ENCODE measurements around the gene TANGO2.
A peak's percentile ranks its signal among the peaks of the same experiment; 100 is the strongest.

The TANGO2 gene

GRCh38 chr22:20020533-20021195, at the start of gene TANGO2:
TANGO2 (plus strand) TSS chr22:20021110; CDS start chr22:20036799, 15,689 bp downstream.
- DNase-seq (ENCODE audit: low read depth), result peak; percentile 77

DNA sequence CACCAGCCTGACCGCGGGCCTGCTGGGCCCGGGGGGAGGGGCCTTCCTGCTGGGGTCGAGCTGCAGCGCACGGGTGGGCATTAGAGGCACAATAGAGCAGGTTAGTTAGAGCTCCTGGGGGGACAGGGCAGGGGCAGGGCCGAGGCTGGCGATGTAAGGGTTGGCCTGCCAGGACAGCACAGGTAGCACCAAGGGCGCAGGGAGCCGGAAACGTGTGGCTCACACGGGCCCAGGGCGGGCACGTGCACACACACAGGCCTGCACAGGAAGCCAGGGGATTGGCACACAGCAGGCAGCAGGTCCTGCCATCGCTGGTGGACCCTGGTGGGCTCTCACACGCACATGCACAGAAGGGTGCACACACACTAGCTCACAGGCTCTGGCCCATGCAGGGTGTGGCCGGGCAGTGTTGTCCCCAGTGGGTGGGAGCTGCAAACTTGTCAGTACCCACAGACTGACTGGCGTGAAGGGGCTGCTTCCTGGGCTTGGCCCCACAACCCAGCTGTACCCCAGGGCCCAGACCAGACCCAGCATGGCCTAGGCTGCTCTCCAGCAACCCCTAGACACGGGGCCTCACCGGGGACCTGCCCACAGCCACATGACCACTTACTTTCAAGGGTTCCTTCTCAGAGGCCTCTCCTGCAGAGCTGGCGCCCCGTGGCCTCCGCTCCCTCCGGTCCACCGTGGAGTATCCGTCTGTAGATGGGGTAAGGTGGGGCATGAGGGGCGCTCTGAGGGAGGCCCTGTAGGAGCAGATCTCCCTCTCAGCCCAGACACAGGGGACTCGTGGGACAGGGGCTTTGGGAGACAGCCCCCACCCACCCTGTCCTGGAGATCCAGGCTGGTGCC, 49.4 kb upstream of the TANGO2 start:
- no peak for DNase-seq (ENCODE audit: low read depth)

GRCh38 chr22:19972251-19972650, 48.7 kb upstream of the TANGO2 start:
- no peak for DNase-seq (ENCODE audit: low read depth)

GRCh38 chr22:19972652-19973550, 48.0 kb upstream of the TANGO2 start:
- no peak for DNase-seq (ENCODE audit: low read depth)

DNA sequence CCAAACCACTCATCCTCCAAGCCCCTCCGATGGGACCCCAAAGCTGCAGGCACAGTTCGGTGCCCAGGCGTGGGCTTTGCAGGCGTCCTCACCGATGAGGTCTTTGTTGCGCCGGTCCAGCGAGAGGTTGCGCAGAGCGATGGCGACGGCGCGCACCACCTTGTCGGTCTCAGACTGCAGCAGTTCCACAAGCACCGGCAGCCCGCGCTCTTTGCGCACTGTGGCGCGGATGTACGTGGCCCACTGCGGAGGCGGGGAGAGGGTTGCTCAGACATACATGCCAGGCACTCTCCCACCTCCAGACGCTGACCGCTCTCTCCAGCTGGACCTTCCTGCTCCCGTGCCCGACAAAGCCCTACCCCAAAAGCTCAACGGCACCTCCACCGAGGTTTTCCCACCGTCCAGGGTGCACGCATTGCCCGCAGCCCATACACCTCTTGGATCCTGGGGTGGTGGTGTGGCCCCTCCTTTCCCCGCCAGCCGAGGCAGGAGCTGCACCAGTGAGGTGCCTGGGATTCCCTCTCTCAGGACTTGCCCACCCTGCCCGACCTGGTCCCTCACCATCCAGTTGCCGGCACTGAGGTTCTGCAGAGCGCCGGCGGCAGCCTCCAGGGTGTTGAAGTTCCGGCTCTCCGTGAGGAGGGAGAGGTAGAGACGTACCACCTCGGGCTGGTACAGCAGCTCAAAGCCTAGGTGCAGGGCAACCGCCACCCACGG, 47.2 kb upstream of the TANGO2 start:
- no peak for DNase-seq (ENCODE audit: low read depth)

- DNase-seq (ENCODE audit: low read depth), result no peak
Measured at GRCh38 chr22:19974268-19974861, 46.5 kb upstream of the TANGO2 start.

DNA sequence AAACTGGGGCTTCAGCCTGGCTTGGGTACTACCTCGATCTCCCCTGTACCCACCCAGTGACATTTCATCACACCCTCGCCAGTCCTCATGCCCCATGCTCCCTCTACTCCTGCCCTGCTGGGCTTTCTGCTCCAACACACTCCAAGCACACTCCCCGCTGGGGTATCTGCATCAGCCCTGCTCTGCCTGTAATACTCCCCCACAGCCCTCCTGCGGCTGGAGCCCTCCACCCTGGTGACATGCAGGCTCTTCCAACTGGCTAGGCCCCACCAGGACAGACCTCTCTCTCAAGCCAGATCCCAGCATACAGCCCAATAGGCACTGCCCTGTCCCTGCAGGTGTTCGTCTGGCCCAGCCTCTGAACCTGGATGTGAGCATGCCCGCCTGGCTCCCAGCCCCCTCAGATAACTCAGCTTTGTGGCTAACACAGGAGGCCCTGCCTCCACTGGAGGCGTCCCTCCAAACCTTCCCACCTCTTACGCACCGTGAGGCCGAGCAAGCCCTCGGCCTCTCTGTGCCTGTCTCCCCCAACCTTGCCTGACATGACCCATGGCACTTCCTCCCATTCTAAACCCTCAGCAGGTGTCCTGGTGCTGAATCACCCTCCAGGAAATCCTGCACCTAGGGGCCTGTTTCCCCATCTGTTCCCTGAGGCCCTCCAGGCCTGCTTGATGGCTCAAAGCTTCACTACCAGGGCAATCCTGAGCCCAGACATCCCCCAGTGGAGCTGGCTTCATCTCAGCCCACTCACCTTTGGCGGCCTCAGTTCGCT, 45.8 kb upstream of the TANGO2 start:
- no peak for DNase-seq (ENCODE audit: low read depth)

GRCh38 chr22:19975707-19976035, 45.2 kb upstream of the TANGO2 start:
- DNase-seq (ENCODE audit: low read depth), result no peak

GRCh38 chr22:19976671-19977070, 44.2 kb upstream of the TANGO2 start:
- DNase-seq (ENCODE audit: low read depth), result no peak

GRCh38 chr22:19977296-19978243, 43.3 kb upstream of the TANGO2 start:
- DNase-seq (ENCODE audit: low read depth), result no peak

GRCh38 chr22:19978748-19979147, 42.2 kb upstream of the TANGO2 start:
- no peak for DNase-seq (ENCODE audit: low read depth)

GRCh38 chr22:19979712-19980493, 41.0 kb upstream of the TANGO2 start:
- DNase-seq (ENCODE audit: low read depth), result no peak

DNA sequence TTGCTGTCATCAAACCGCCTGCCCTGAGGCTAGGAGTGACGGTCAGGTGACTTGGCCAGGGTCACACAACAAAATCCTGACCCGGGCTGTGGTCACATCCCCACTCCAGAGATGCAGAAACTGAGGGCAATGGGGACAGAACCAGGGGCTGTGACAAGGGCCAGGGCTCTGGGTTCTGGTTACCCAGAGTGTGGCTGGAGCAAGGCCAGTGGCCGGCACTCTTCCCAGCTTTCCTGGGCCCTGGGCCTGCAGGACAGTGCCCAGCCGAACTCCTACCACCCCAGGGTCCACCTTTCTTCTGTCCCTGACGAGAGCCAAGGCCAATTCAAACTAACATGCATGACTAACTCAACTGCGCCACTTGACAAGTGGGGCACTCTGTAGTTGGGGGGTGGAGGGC, 40.1 kb upstream of the TANGO2 start:
- DNase-seq (ENCODE audit: low read depth), result no peak

DNA sequence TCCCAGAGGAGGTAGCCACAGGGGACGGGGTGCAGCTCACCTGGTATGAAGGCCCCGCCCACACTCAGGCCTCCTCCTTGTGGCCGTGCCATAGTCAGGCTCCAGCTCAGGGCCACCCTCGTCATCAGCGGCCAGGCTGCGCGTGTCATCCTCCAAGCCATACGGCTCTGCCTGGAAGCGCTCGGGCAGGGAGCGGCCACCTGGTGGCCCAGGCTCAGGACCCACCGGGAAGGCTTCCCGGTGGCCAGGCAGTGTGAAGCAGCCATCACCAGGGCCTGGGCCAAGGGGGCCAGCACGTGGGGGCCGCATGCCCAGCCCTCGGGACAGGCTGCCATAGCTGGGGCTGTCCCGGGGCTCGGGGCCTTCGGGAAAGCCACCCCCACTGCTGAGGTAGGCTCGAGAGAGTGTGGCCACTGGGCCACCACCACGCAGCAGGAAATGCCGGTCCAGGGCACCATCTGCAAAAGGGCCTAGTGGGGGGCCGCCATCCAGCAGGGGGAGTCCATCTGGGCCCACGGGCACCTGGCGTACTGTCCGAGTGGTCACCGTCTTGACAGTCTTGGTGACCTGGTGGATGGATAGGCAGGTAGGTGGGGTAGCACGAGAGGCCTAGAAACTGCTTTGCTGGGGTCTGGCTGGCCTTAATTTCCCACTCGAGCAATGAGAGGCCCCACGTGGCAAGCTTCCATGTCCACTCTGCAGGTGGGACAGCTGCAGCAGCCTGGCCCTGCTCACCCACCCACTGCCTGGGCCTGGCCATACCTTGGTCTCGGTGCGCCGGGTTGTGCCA, 39.5 kb upstream of the TANGO2 start:
- DNase-seq (ENCODE audit: low read depth), result no peak

- DNase-seq (ENCODE audit: low read depth), result no peak
Measured at GRCh38 chr22:19981961-19982920, 38.7 kb upstream of the TANGO2 start.

DNA sequence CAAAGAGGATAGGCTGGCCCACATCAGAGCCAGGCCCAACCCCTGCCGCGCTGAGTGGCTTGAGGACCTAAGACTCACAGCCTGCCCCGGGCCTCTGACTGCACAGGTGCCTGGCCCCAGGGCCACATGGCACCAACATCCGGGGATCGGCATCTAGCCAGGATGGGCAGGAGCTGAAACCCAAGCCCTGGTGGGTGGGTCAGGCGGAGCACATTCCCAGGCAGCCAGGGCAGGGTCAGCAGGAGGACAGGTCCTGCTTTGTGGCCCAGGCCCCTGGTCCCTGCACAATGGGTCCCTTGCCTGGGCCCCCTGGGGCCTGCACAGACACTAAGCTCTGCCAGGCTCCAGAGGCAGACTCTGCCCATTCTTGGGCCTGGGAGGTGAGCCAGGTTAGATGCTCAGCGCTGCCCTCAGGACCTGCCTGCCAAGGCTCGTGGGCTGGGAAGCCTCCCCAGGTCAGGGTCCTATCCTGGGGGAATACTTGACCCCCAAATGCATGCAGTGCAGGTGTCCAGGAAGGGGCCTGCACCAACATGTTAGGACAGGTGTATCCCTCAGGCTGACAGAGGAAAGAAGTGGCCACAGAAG, 37.8 kb upstream of the TANGO2 start:
- no peak for DNase-seq (ENCODE audit: low read depth)
